Measurements from ENCODE around the gene GAGE12D.
"Not testable (repeated sequence)": the region's sequence is repeated elsewhere in the genome, so short reads cannot be mapped to it uniquely, and the experiment has no call there.

GRCh38 chrX:49589196-49589595, 47.7 kb downstream of the GAGE12D start, which contains the start of gene GAGE2A:
- not testable (repeated sequence) for TF ChIP-seq TAF1 (IDR thresholded peaks at IDR 0.05; ENCODE audit: borderline replicate concordance, low read depth, low read length); RAD21 (IDR thresholded peaks at IDR 0.05; ENCODE audit: low read length); CTCF (IDR thresholded peaks at IDR 0.05)
